Kasumi-1 (cell line): ENCODE data around the gene NOTO.
"Not testable (repeated sequence)": the region's sequence is repeated elsewhere in the genome, so short reads cannot be mapped to it uniquely, and the experiment has no call there.

Source experiments
- DNase-seq, 2 experiments: peaks; one replicate each; lab custom pipeline; 2025; lab: John Stamatoyannopoulos, UW

NOTO gene

DNA sequence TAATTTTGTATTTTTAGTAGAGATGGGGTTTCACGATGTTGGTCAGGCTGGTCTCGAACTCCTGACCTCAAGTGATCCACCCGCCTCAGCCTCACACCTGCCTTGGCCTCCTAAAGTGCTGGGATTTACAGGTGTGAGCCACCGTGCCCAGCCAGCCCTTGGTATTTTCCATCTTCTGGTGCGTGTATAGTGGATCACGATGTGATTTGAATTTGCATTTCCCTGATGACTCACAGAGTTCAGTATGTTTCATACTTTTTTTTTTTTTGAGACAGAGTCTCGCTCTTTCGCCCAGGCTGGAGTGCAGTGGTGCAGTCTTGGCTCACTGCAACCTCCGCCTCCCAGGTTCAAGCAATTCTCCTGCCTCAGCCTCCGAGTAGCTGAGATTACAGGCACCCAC is 2.1 kb upstream of the NOTO start:
- not testable (repeated sequence) for DNase-seq

GRCh38 chr2:73203055-73203681 is 794 bp downstream of the NOTO start:
- no peak for DNase-seq

GRCh38 chr2:73205611-73206010 is 3.2 kb downstream of the NOTO start:
- no peak for DNase-seq

DNA sequence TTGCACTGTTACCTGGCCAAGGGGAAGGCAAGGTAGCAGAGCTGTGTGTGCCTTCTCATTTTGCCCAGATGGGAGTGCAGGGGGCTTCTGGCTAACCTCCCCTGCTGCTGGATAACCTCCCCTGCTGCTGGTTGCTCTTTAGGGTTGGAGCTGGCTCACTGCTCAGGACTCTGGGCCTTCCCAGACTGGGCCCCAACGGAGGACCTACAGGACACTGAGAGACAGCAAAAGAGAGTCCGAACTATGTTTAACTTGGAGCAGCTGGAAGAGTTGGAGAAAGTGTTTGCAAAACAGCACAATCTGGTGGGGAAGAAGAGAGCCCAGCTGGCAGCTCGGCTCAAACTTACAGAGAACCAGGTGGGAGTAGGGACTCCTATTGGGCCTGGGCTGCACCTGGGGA is 5.9 kb downstream of the NOTO start:
- no peak for DNase-seq

DNA sequence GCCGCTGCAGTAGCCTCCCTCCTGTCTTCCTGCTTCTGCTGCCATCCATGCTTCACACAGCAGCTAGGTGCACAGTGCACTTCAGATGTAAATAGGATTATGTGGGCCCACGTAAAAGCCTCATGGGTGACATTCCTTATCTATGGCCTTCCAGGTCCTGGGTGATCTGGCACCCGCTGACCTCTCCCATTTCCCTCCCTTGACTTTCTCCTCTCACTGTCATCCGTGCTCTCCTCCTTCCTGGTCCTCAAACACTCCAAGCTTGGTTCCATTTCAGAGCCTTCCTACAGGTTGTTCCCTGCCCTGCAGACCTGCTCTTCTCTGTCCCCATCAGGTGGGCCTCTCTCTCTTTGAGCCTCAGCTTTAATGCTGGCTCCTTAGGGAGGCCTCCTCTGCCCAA is 7.6 kb downstream of the NOTO start:
- no peak for DNase-seq

GRCh38 chr2:73210696-73211095 is 8.3 kb downstream of the NOTO start:
- no peak for DNase-seq

GRCh38 chr2:73212098-73212447 is 9.7 kb downstream of the NOTO start:
- DNase-seq: no peak

DNA sequence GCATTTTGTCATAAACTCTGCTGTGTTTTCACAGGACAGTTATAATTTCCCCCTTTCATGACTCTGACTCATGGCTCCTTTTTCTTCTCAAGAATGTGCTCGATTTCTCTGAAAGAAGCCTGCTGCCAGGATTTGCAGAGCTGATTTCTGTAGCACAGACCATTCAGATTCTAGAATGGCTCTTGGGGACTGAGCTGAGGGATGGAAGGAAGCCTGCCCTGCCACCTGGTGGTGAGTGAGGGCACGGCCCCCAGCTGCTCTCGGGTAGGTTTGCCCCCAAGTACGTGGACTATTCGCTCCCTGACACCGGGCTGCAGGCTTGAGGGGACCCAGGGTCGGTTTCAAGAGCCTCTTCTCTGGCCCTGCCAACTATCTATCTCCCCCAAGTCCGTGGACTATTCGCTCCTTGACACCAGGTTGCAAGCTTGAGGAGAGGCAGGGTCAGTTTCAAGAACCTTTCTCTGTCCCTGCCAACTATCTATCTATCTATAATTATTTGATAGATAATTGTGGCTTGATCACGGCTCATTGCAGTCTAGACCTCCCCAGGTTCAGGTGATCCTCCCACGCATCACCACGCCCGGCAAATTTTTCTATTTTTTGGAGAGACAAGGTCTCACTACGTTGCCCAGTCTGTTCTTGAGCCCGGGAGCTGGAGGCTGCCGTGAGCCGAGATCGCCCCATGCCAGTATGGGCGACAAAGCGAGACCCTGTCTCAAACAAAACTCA is 10.2 kb downstream of the NOTO start:
- peak; percentile 74 to 82 for DNase-seq

GRCh38 chr2:73214120-73215035 is 12.0 kb downstream of the NOTO start, which contains the start of gene SMYD5:
SMYD5 (plus strand) TSS chr2:73214245; CDS start chr2:73214267, 22 bp downstream.
- peak; percentile 81 to 82 for DNase-seq

DNA sequence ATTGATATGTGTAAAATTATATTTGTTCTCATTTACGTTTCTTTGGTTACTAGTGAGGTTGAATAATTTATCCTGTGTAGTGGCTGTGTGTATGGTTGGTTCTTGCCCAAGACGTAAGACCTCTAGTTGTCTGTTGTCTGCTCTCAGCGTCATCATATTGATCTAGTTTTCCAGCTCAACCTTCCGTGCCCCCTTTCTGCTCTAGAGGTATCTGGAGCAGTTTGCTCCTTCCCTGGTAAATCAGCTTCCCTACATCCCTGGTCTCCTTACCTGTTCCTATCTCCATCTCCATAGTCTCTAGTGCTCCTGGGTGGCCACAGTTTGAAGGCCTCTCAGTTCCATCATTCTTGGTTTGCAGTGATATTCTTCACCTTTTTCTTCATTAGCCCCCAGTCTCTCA is 12.9 kb downstream of the NOTO start:
- DNase-seq: no peak

DNA sequence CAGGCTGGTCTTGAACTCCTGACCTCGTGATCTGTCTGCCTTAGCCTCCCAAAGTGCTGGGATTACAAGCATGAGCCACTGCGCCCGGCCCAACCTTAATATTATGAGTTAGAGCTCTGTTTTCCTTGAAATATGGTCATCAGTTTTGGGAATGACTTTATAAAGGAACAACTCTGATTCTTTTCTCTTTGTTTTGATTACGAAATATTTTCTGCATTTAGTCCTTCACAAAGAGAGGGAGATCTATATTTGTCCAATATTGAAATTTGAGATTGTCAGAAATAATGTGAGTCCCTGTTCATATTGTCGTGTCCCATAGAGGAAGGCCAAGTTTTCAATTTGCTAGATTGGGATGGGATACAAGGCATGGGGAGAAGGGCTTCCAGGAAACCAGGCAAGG is 14.8 kb downstream of the NOTO start:
- DNase-seq: no peak

- no peak for DNase-seq
Observed at GRCh38 chr2:73217826-73218225, 15.5 kb downstream of the NOTO start.

DNA sequence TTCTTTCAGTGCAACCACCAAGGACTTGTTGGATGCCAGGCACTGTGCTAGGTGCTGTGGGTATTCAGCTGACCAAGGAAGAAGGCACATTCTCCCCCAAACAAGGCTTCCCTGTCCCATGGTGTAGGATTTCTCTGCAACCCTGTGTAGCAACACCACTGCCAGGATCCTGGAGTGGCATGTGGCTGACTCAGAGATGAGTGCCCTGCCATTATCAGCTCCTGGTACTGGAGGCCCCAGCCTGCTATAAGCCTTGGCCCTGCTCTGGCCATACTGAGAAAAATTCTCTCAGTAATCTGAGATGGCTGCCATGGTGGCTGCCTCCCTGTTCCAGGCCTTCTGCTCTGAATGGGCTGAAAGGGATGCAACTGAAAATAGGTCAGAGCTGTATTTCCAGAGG is 15.9 kb downstream of the NOTO start:
- no peak for DNase-seq

DNA sequence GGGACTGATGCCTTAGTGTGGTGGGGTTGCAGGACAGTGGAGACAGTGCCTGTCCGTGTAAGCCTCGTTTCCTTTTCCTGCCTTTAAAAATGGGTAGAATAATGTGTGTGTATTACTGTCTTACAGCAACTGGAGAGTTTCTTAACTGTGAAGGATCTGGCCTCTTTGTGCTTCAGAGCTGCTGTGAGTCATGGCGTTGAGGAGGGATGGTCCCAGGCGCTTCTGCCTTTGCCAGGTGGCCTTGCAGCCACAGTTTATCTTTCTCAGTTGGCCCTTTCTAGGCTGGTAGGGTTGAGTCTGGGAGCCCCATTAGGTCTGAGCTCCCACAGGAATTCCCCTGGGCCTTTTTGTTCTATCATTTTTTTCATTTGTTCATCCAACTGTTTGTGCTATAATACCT is 21.4 kb downstream of the NOTO start:
- no peak for DNase-seq

DNA sequence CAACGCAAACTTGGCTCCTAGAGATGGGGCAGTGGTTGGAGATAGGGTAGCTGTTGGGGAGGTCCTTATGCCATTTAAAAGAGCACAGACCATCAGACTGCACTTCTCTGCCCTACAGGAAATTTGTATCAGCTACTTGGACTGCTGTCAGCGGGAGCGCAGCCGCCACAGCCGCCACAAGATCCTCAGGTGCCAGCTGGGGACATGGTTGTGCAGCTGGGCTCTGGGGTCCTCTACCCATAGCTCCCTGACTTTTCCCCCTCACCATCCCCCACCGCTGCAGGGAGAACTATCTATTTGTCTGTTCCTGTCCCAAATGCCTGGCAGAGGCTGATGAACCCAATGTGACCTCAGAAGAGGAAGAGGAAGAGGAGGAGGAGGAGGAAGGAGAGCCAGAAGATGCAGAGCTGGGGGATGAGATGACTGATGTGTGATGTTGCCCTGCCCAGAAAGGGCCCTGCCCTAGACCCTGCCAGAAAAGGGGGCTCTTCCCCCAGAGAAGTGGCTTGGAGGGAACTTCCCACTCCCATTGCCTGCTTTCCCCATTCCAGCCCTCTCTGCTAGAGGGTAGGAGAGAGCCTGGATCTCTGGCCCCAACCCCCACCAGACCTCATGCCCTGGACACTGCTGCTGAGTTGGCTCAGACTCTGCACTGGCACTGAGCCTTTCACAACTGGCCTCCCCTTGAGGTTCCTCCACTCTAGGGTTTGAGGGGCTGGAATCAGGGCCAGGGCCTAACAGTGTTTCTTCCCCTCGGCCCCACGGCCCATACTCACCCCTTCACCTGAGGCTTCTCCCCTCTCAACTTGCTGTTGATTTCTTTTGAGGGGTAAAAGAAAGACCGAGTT is 23.4 kb downstream of the NOTO start:
- DNase-seq: peak; percentile 22 to 44

DNA sequence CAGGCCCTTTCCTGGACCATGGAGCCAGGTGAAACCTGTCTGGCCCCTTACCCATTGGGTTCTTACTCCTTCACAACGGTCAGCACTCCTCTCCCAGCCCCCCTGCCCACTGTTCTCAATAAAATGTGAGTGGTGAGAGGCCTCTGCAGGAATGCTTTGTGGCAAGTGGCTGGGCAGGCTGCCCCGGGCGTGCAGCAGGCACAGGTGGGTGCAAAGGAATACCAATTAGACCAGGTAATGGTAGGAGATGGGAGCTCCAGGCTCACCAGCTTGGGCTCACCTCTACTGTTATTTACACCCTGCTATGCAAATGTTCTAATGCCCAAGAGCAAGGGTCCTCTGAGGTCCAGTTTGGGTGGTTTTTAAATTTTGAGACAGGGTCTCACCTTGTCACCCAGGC is 24.7 kb downstream of the NOTO start:
- DNase-seq: no peak

GRCh38 chr2:73228631-73229030 is 26.3 kb downstream of the NOTO start:
- no peak for DNase-seq

- DNase-seq: peak; percentile 24 to 25
Observed at GRCh38 chr2:73232403-73233153, 30.2 kb downstream of the NOTO start.

DNA sequence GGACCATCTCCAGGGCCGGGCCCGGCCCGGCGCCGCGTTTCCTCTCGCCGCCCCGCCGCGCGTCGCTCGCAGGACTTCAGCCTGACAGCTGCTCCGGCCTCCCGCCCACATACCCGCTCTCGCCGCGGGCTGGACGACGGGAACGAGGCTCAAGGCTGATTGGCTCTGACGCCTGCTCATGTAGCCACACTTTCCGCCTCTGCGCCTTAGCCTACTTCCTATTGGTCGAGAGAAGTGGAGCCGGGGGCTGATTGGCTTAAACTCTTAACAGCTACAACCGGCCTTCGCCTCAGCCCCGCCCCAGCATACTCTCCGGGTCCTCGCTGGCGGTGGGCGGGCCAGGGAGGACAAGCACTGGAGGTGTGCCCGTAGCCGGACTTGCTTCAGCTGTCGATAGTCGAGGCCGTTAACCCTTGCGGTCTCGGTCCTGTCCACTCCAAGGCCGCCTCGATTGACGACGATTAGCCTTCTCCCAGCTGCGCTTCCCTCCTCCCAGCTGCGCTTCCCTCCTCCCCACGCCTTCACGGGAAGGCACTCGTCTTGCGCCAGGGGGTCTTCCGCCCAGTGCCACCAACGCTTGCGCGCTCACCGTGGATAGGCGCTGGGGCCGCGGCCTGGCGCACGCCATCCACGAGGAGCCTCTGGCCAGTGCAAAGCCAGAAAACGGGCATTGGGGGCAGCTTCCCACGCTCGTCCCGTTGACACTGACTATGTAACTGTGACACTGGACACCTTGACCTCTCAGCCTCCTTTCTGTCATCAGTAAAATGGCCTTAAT is 31.0 kb downstream of the NOTO start, which contains the start of gene PRADC1:
TSS of gene PRADC1 (minus strand) at position 86 of the 778 bp plus-strand sequence. CDS start at position 7, 79 bp downstream.
- peak; percentile 98 to 99 for DNase-seq
